ENCODE data around the gene RAD51B. TPM values are rescaled to one million over a fixed set of nuclear protein-coding genes. Genes with fewer than 3 reads are reported as not detected.

RAD51B gene
- total RNA-seq, 2 donors from 2014 or later = 22.8 to 33.8 TPM

DNA sequence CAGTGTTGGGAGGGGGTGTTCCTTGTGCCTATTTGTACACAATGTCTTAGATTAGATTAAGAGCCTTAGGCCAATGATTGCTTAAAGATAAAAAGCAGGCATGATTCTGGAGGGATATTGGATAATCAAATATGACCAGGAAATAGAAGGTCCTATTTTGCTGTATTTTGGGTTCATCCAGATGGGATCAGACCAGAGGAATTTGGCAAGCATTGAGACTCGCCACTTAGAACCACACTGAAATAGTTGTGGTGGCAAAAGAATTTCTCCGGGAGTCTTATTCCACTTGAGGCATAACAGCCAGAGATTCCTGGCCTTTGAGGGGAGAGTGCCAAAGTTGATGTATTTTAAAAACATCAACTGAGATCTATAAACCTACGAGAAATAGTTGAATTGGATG is 327.2 kb downstream of the RAD51B start:
- Mint-ChIP-seq H3K27me3 (ENCODE audit: insufficient read depth) (no peaks in the 10 kb centered on the region), H3K36me3 (ENCODE audit: low read depth) (peaks cover 4% of the 10 kb centered on the region), H3K27ac (no peak overlapping the region), H3K4me1 (peaks cover 14% of the 10 kb centered on the region), H3K9me3 (peaks cover 22% of the 10 kb centered on the region), H3K4me3 (no peak overlapping the region)
- Histone ChIP-seq H3K4me1 (ENCODE audit: control insufficient read depth, insufficient read depth, low read length) (no peaks in the 10 kb centered on the region), H3K27me3 (ENCODE audit: control insufficient read depth, insufficient read depth, low read length, poor library complexity, severe bottlenecking) (no peaks in the 10 kb centered on the region), H3K36me3 (ENCODE audit: control insufficient read depth, insufficient read depth, low read length) (no peaks in the 10 kb centered on the region), H3K27ac (ENCODE audit: low read depth, low read length) (no peak overlapping the region), H3K4me3 (ENCODE audit: low read length) (no peak overlapping the region), H3K9ac (ENCODE audit: extremely low read depth, low read length, poor library complexity, severe bottlenecking) (no peak overlapping the region), H3K9me3 (ENCODE audit: control insufficient read depth, low read length) (peaks cover 18% of the 10 kb centered on the region)
- WGBS, 2 experiments (ENCODE audit: insufficient coverage in 1 of 2, insufficient read length in 1 of 2) = 95 to 98% methylated on average over 3 of the region's 3 CpGs
- TF ChIP-seq, protein P1, sequence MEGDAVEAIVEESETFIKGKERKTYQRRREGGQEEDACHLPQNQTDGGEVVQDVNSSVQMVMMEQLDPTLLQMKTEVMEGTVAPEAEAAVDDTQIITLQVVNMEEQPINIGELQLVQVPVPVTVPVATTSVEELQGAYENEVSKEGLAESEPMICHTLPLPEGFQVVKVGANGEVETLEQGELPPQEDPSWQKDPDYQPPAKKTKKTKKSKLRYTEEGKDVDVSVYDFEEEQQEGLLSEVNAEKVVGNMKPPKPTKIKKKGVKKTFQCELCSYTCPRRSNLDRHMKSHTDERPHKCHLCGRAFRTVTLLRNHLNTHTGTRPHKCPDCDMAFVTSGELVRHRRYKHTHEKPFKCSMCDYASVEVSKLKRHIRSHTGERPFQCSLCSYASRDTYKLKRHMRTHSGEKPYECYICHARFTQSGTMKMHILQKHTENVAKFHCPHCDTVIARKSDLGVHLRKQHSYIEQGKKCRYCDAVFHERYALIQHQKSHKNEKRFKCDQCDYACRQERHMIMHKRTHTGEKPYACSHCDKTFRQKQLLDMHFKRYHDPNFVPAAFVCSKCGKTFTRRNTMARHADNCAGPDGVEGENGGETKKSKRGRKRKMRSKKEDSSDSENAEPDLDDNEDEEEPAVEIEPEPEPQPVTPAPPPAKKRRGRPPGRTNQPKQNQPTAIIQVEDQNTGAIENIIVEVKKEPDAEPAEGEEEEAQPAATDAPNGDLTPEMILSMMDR (conservative IDR thresholded peaks at IDR 0.05) = no peak
- no peak for DNase-seq

DNA sequence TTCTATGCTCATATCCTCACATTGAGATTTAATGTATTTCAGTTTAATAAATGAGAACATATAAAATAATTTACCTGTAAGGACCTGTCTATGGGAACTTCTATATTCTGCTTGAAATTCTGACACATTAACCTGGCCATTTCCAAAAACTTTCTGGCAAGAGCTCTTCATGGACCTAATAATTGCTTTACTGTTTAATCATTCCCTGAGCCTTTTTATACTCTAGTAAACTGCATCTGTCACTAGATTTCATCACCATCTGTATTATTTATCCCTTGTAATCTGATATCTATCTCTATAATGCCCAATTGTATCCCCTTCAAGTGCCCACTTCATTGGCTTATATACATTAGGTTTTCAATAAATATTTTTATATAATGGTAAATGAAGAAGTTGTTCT is 327.7 kb downstream of the RAD51B start:
- no peak overlapping the region for H3K9ac ChIP-seq (ENCODE audit: extremely low read depth, low read length, poor library complexity, severe bottlenecking)
- Mint-ChIP-seq H3K4me1 (peaks cover 14% of the 10 kb centered on the region), H3K27ac (no peak overlapping the region), H3K9me3 (peaks cover 27% of the 10 kb centered on the region), H3K36me3 (ENCODE audit: low read depth) (peaks cover 4% of the 10 kb centered on the region), H3K27me3 (ENCODE audit: insufficient read depth) (no peaks in the 10 kb centered on the region), H3K4me3 (no peak overlapping the region)
- no peak overlapping the region for H3K4me3 ChIP-seq (ENCODE audit: low read length)
- H3K4me1 ChIP-seq (ENCODE audit: control insufficient read depth, insufficient read depth, low read length) = no peaks in the 10 kb centered on the region
- peaks cover 22% of the 10 kb centered on the region for H3K9me3 ChIP-seq (ENCODE audit: control insufficient read depth, low read length)
- no peaks in the 10 kb centered on the region for H3K36me3 ChIP-seq (ENCODE audit: control insufficient read depth, insufficient read depth, low read length)
- no peak overlapping the region for H3K27ac ChIP-seq (ENCODE audit: low read depth, low read length)
- TF ChIP-seq, protein P1 (conservative IDR thresholded peaks at IDR 0.05) = no peak
- no peak for DNase-seq
- H3K27me3 ChIP-seq (ENCODE audit: control insufficient read depth, insufficient read depth, low read length, poor library complexity, severe bottlenecking) = no peaks in the 10 kb centered on the region

DNA sequence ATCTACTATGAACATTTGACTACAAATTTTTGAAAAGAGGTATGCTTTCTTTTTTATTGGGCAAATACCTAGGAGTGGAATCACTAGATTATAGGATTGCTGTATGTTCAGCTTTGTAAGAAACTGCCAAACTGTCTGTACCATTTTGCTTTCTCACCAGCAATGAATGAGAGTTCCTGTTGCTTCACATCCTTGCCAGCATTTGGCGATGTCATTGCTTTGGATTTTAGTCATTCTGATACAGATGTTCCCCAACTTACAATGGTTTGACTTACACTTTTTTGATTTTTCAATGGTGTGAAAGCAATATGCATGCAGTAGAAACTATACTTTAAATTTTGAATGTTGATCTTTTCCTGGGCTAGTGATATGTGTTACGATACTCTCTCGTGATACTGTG is 328.7 kb downstream of the RAD51B start:
- no peak overlapping the region for H3K4me3 ChIP-seq (ENCODE audit: low read length)
- Mint-ChIP-seq H3K36me3 (ENCODE audit: low read depth) (peaks cover 6% of the 10 kb centered on the region), H3K4me3 (no peak overlapping the region), H3K27ac (no peak overlapping the region), H3K27me3 (ENCODE audit: insufficient read depth) (no peaks in the 10 kb centered on the region), H3K4me1 (peaks cover 14% of the 10 kb centered on the region), H3K9me3 (peaks cover 32% of the 10 kb centered on the region)
- no peak overlapping the region for H3K27ac ChIP-seq (ENCODE audit: low read depth, low read length)
- WGBS, 2 experiments (ENCODE audit: insufficient coverage in 1 of 2, insufficient read length in 1 of 2) = 93 to 97% methylated on average over 3 of the region's 3 CpGs
- TF ChIP-seq, protein P1 (conservative IDR thresholded peaks at IDR 0.05) = no peak
- no peaks in the 10 kb centered on the region for H3K36me3 ChIP-seq (ENCODE audit: control insufficient read depth, insufficient read depth, low read length)
- DNase-seq = no peak
- no peaks in the 10 kb centered on the region for H3K4me1 ChIP-seq (ENCODE audit: control insufficient read depth, insufficient read depth, low read length)
- H3K9me3 ChIP-seq (ENCODE audit: control insufficient read depth, low read length) = peaks cover 29% of the 10 kb centered on the region
- no peak overlapping the region for H3K9ac ChIP-seq (ENCODE audit: extremely low read depth, low read length, poor library complexity, severe bottlenecking)
- no peaks in the 10 kb centered on the region for H3K27me3 ChIP-seq (ENCODE audit: control insufficient read depth, insufficient read depth, low read length, poor library complexity, severe bottlenecking)

Measured in endodermal cell (in vitro differentiated cells).